ENCODE results near the gene RGMA. TPM values are rescaled to one million over a fixed set of nuclear protein-coding genes. Genes with fewer than 3 reads are reported as not detected.

The RGMA gene
- total and polyA plus RNA-seq, 2 donors (not counting 1 experiment from before 2014, with no cell fraction given) = 0.27 to 1.5 TPM

DNA sequence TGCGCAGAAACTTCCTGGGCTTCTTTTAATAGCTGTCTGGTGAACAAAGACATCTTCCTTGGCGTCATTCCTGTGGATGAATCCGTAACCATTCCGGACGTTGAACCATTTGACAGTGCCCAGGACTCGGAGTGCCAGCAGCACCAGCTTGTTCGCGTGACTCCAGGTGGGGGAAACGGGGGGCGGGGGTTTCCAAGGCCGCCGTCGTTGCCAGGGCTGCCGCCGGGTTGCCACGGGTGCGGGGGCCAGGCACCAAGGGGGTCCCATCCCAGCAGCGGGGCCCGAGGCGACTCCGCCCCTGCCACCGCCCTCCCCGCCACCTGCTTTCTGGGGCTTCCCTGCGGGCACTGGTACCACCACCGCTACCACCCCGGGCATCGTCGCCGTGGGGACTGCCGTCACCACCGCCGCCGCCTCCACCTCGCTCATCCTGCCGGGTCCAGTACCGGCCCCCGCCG is 22.8 kb downstream of the RGMA start:
- Histone ChIP-seq H3K9me3 (ENCODE audit: control insufficient read depth, insufficient read depth, low read depth, low read length) (no peaks in the 10 kb centered on the region), H3K4me1 (ENCODE audit: control insufficient read depth, extremely low read depth, insufficient read depth, low read length) (no peaks in the 10 kb centered on the region), H3K9ac (ENCODE audit: insufficient read depth, low read length) (no peak overlapping the region), H3K4me3 (replicated peaks in 1 of 4; ENCODE audit: control extremely low read depth in 1 of 4, insufficient read depth in 1 of 4, low read depth in 3 of 4, low read length in 4 of 4) (no peak overlapping the region), H3K4me2 (ENCODE audit: extremely low read depth, insufficient read depth, low read length) (no peak overlapping the region), H3K27ac (ENCODE audit: insufficient read depth, low read length) (no peak overlapping the region), H4K20me1 (ENCODE audit: control insufficient read depth, extremely low read depth, insufficient read depth, low read length) (no peaks in the 10 kb centered on the region), H2AFZ (ENCODE audit: low read length) (no peak overlapping the region), H3K79me2 (ENCODE audit: control insufficient read depth, insufficient read depth, low read length) (no peaks in the 10 kb centered on the region), H3K27me3 (ENCODE audit: control insufficient read depth, insufficient read depth, low read length) (no peaks in the 10 kb centered on the region), H3K36me3 (ENCODE audit: control insufficient read depth, insufficient read depth, low read length) (no peaks in the 10 kb centered on the region)
- TF ChIP-seq CTCF (conservative IDR thresholded peaks at IDR 0.05 in 1 of 2, IDR thresholded peaks at IDR 0.05 in 1 of 2; ENCODE audit: low read depth in 1 of 2, low read length in 2 of 2) (no peak), EZH2 (IDR thresholded peaks at IDR 0.05; ENCODE audit: low read length, missing control alignments) (no peak)
- peak in 1 of 2 donors; percentile 17 for DNase-seq (ENCODE audit: low read depth in 2 of 2)

DNA sequence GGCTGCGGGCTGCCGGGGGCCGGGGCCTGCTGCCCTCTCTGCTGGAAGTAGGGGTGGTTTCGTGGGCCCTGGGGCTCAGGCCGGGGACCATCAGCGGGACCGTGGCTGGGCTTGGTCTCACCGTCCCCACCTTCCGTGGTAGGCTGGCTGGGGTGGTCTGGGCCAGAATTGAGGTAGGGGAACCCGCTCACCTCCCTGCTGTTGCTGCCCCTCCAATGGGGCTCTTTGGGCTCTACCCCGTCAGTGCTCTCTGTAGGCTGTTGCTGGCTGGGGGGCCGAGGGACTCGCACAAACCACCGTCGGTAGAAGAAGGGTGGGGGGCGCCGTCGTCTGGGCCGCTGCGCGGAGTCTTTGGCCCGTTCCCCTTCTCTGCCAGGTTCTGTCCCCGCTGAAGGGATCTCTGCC is 23.4 kb downstream of the RGMA start:
- Histone ChIP-seq H3K27me3 (ENCODE audit: control insufficient read depth, insufficient read depth, low read length) (no peaks in the 10 kb centered on the region), H3K4me1 (ENCODE audit: control insufficient read depth, extremely low read depth, insufficient read depth, low read length) (no peaks in the 10 kb centered on the region), H2AFZ (ENCODE audit: low read length) (no peak overlapping the region), H3K36me3 (ENCODE audit: control insufficient read depth, insufficient read depth, low read length) (no peaks in the 10 kb centered on the region), H3K9me3 (ENCODE audit: control insufficient read depth, insufficient read depth, low read depth, low read length) (no peaks in the 10 kb centered on the region), H3K9ac (ENCODE audit: insufficient read depth, low read length) (no peak overlapping the region), H3K4me2 (ENCODE audit: extremely low read depth, insufficient read depth, low read length) (no peak overlapping the region), H3K27ac (ENCODE audit: insufficient read depth, low read length) (no peak overlapping the region), H3K4me3 (replicated peaks in 1 of 4; ENCODE audit: control extremely low read depth in 1 of 4, insufficient read depth in 1 of 4, low read depth in 3 of 4, low read length in 4 of 4) (no peak overlapping the region), H4K20me1 (ENCODE audit: control insufficient read depth, extremely low read depth, insufficient read depth, low read length) (no peaks in the 10 kb centered on the region), H3K79me2 (ENCODE audit: control insufficient read depth, insufficient read depth, low read length) (no peaks in the 10 kb centered on the region)
- TF ChIP-seq EZH2 (IDR thresholded peaks at IDR 0.05; ENCODE audit: low read length, missing control alignments) (no peak), CTCF (conservative IDR thresholded peaks at IDR 0.05 in 1 of 2, IDR thresholded peaks at IDR 0.05 in 1 of 2; ENCODE audit: low read depth in 1 of 2, low read length in 2 of 2) (no peak)
- DNase-seq (ENCODE audit: low read depth in 2 of 2) = no peak

GRCh38 chr15:93063796-93064690 is 25.0 kb downstream of the RGMA start:
- no peak overlapping the region for H3K9ac ChIP-seq (ENCODE audit: insufficient read depth, low read length)
- no peaks in the 10 kb centered on the region for H3K27me3 ChIP-seq (ENCODE audit: control insufficient read depth, insufficient read depth, low read length)
- no peaks in the 10 kb centered on the region for H3K36me3 ChIP-seq (ENCODE audit: control insufficient read depth, insufficient read depth, low read length)
- no peak overlapping the region for H3K27ac ChIP-seq (ENCODE audit: insufficient read depth, low read length)
- H3K4me3 ChIP-seq (replicated peaks in 1 of 4; ENCODE audit: control extremely low read depth in 1 of 4, insufficient read depth in 1 of 4, low read depth in 3 of 4, low read length in 4 of 4) = no peak overlapping the region
- DNase-seq (ENCODE audit: low read depth in 2 of 2) = no peak
- no peaks in the 10 kb centered on the region for H3K4me1 ChIP-seq (ENCODE audit: control insufficient read depth, extremely low read depth, insufficient read depth, low read length)
- H3K4me2 ChIP-seq (ENCODE audit: extremely low read depth, insufficient read depth, low read length) = no peak overlapping the region
- H3K9me3 ChIP-seq (ENCODE audit: control insufficient read depth, insufficient read depth, low read depth, low read length) = no peaks in the 10 kb centered on the region
- no peak for TF ChIP-seq EZH2 (IDR thresholded peaks at IDR 0.05; ENCODE audit: low read length, missing control alignments)
- TF ChIP-seq CTCF (conservative IDR thresholded peaks at IDR 0.05 in 1 of 2, IDR thresholded peaks at IDR 0.05 in 1 of 2; ENCODE audit: low read depth in 1 of 2, low read length in 2 of 2) = no peak
- no peaks in the 10 kb centered on the region for H3K79me2 ChIP-seq (ENCODE audit: control insufficient read depth, insufficient read depth, low read length)
- no peak overlapping the region for H2AFZ ChIP-seq (ENCODE audit: low read length)
- H4K20me1 ChIP-seq (ENCODE audit: control insufficient read depth, extremely low read depth, insufficient read depth, low read length) = no peaks in the 10 kb centered on the region
